ENCODE data around the gene ZNF648.
"Not testable (repeated sequence)": the region's sequence is repeated elsewhere in the genome, so short reads cannot be mapped to it uniquely, and the experiment has no call there.

DNA sequence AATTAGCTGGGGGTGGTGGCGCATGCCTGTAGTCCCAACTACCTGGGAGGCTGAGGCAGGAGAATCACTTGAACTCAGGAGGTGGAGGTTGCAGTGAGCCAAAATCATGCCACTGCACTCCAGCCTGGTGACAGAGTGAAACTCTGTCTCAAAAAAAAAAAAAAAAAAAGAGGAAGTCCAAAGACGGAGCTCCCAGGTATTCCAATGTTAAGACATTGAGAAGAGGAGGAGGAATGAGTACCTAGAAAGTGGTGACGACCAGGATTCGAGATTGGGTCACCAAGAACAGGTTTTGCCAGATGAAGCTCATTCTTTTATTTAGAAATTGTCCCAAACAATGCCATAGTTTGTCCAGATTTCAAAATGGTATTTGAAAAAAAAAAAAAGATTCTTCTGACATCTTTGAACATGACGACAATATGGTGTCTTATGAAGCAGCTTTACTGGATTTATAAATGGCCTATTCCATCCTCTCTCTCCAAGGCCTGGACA lies 33.0 kb upstream of the ZNF648 start:
- not testable (repeated sequence) for TF ChIP-seq ZNF384 (IDR thresholded peaks at IDR 0.05); SUZ12 (IDR thresholded peaks at IDR 0.05); CTBP1 (IDR thresholded peaks at IDR 0.05; ENCODE audit: borderline replicate concordance); SP1 (IDR thresholded peaks at IDR 0.05); FOXM1 (IDR thresholded peaks at IDR 0.05; ENCODE audit: borderline replicate concordance)
- TF ChIP-seq, protein P1, sequence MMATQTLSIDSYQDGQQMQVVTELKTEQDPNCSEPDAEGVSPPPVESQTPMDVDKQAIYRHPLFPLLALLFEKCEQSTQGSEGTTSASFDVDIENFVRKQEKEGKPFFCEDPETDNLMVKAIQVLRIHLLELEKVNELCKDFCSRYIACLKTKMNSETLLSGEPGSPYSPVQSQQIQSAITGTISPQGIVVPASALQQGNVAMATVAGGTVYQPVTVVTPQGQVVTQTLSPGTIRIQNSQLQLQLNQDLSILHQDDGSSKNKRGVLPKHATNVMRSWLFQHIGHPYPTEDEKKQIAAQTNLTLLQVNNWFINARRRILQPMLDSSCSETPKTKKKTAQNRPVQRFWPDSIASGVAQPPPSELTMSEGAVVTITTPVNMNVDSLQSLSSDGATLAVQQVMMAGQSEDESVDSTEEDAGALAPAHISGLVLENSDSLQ (IDR thresholded peaks at IDR 0.05): not testable (repeated sequence)

Measured in HEK293T (cell line).